IMR-90 (cell line): ENCODE results near the gene IBA57.

ENCODE experiments used
- CHD1 ChIP-seq: IDR thresholded peaks from 2 replicates; pipeline ENCODE4 v1.6.1; 2012; ENCODE audit warnings: low read depth, low read length, improper control_type of control experiment
- FOS ChIP-seq: fragments of 150-350 bp; IDR thresholded peaks from 2 replicates; pipeline ENCODE4 v1.6.1; 2016; ENCODE audit warnings: low read depth, low read length
- POLR2A ChIP-seq: IDR thresholded peaks from 2 replicates; pipeline ENCODE4 v1.6.1; 2012; ENCODE audit warnings: mild to moderate bottlenecking, low read depth, low read length
- RCOR1 ChIP-seq: IDR thresholded peaks from 2 replicates; pipeline ENCODE4 v1.6.1; 2012; ENCODE audit warnings: mild to moderate bottlenecking, low read length, improper control_type of control experiment; ENCODE audit not compliant: insufficient replicate concordance
- SMC3 ChIP-seq: fragments of 150-350 bp; IDR thresholded peaks from 2 replicates; pipeline ENCODE4 v1.6.1; 2016; ENCODE audit warnings: low read depth, mild to moderate bottlenecking, antibody characterized with exemption, low read length, moderate library complexity
- TF ChIP-seq, protein P1 (sequence below): conservative IDR thresholded peaks from 2 replicates; pipeline ENCODE4 v1.5.1; 2012; ENCODE audit warnings: mild to moderate bottlenecking, low read depth, low read length, improper control_type of control experiment

DNA sequence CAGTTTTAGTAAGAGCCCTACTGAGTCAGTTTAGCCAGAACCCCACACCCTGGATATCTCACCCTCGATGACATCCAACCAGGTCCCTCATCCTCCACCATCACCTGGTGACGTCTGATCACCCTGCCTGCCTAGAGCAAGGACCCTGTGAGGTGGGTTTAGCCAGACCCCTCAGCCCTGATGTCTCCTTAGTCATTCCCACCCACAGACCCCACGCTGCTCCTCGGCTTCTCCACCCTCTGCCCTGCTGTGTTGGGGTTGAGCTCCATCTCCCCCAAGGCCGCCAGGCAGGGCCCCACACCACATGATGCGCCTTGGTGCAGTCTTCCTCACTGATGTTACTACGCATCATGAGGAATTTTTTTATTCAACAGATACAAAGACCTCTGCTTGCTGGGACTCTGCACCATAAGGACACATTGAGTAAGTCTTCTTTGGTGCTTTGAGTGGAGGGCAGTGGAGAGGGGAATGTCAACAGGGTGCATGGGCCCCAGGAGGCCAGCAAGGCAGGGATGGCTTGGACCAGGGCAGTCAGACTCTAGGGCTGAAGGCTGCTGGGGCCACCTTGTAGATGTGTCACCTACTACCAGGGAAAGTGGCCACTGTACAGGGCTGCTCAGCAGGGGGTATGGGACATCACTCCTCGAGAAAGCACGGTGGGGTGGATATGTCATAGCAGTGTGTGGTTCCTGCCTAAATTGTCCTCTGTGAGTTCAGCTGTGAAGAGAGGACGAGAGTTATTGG lies 1.7 kb upstream of the IBA57 start:
- TF ChIP-seq, protein P1, sequence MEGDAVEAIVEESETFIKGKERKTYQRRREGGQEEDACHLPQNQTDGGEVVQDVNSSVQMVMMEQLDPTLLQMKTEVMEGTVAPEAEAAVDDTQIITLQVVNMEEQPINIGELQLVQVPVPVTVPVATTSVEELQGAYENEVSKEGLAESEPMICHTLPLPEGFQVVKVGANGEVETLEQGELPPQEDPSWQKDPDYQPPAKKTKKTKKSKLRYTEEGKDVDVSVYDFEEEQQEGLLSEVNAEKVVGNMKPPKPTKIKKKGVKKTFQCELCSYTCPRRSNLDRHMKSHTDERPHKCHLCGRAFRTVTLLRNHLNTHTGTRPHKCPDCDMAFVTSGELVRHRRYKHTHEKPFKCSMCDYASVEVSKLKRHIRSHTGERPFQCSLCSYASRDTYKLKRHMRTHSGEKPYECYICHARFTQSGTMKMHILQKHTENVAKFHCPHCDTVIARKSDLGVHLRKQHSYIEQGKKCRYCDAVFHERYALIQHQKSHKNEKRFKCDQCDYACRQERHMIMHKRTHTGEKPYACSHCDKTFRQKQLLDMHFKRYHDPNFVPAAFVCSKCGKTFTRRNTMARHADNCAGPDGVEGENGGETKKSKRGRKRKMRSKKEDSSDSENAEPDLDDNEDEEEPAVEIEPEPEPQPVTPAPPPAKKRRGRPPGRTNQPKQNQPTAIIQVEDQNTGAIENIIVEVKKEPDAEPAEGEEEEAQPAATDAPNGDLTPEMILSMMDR = no peak
- TF ChIP-seq POLR2A (no peak), RCOR1 (no peak), SMC3 (no peak), FOS (no peak), CHD1 (no peak)
